ENCODE measurements around the gene CACNB2. TPM values are rescaled to one million over a fixed set of nuclear protein-coding genes. Genes with fewer than 3 reads are reported as not detected.

Gene CACNB2
- total RNA-seq, 1 donor, result 2.1 TPM

GRCh38 chr10:18476076-18476647 lies 335.9 kb downstream of the CACNB2 start:
- no peak overlapping the region for H3K4me3 ChIP-seq (ENCODE audit: low read depth, low read length)
- TF ChIP-seq, protein P1, sequence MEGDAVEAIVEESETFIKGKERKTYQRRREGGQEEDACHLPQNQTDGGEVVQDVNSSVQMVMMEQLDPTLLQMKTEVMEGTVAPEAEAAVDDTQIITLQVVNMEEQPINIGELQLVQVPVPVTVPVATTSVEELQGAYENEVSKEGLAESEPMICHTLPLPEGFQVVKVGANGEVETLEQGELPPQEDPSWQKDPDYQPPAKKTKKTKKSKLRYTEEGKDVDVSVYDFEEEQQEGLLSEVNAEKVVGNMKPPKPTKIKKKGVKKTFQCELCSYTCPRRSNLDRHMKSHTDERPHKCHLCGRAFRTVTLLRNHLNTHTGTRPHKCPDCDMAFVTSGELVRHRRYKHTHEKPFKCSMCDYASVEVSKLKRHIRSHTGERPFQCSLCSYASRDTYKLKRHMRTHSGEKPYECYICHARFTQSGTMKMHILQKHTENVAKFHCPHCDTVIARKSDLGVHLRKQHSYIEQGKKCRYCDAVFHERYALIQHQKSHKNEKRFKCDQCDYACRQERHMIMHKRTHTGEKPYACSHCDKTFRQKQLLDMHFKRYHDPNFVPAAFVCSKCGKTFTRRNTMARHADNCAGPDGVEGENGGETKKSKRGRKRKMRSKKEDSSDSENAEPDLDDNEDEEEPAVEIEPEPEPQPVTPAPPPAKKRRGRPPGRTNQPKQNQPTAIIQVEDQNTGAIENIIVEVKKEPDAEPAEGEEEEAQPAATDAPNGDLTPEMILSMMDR (IDR thresholded peaks at IDR 0.05; ENCODE audit: insufficient read depth, low read length), result no peak
- no peak for DNase-seq (ENCODE audit: low read depth)

GRCh38 chr10:18478354-18478753 lies 338.1 kb downstream of the CACNB2 start:
- TF ChIP-seq, protein P1 (IDR thresholded peaks at IDR 0.05; ENCODE audit: insufficient read depth, low read length), result no peak
- H3K4me3 ChIP-seq (ENCODE audit: low read depth, low read length), result no peak overlapping the region
- no peak for DNase-seq (ENCODE audit: low read depth)

DNA sequence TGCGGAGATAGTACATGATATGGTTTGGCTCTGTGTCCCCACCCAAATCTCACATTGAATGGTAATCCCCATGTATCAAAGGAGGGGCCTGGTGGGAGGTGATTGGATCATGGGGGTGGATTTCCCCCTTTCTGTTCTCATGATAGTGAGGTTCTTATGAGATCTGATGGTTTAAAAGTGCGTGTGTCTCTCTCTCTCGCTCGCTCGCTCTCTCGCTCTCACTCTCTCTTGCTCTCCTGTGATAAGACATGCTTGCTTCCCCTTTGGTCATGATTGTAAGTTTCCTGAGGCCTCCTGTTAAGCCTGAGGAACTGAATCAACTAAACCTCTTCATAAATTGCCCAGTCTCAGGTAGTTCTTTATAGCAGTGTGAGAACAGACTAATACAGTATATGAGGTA lies 339.3 kb downstream of the CACNB2 start:
- no peak for DNase-seq (ENCODE audit: low read depth)
- H3K4me3 ChIP-seq (ENCODE audit: low read depth, low read length), result no peak overlapping the region
- TF ChIP-seq, protein P1 (IDR thresholded peaks at IDR 0.05; ENCODE audit: insufficient read depth, low read length), result no peak

- TF ChIP-seq, protein P1 (IDR thresholded peaks at IDR 0.05; ENCODE audit: insufficient read depth, low read length), result no peak
- H3K4me3 ChIP-seq (ENCODE audit: low read depth, low read length), result no peak overlapping the region
- DNase-seq (ENCODE audit: low read depth), result no peak
Measured at GRCh38 chr10:18483516-18484186, 343.4 kb downstream of the CACNB2 start.

- no peak overlapping the region for H3K4me3 ChIP-seq (ENCODE audit: low read depth, low read length)
- TF ChIP-seq, protein P1 (IDR thresholded peaks at IDR 0.05; ENCODE audit: insufficient read depth, low read length), result no peak
- DNase-seq (ENCODE audit: low read depth), result no peak
Measured at GRCh38 chr10:18486438-18486837, 346.2 kb downstream of the CACNB2 start.

DNA sequence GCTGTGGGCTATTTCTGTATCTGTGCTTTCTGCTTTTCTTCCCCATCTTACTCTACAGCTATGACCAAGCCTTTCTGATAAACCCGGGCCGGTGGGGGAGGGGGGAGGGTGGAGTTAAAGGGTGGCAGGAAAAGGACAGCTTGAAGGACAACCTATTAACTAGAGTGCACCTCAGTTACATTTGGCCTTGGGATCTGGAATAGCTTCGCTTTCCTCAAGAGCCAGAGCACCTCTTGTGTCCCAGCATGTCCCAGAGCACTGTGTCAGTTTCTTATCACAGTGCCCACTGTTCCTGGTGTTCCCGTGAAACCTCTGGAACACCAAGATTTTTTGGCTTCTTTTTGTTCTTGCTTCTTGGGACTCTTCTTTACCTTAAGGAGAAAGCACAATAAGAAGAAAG lies 350.5 kb downstream of the CACNB2 start:
- DNase-seq (ENCODE audit: low read depth), result no peak
- H3K4me3 ChIP-seq (ENCODE audit: low read depth, low read length), result no peak overlapping the region
- TF ChIP-seq, protein P1 (IDR thresholded peaks at IDR 0.05; ENCODE audit: insufficient read depth, low read length), result no peak

All from fibroblast of the aortic adventitia (primary cell).